ENCODE data around the gene SRSF2. TPM values are rescaled to one million over a fixed set of nuclear protein-coding genes. Genes with fewer than 3 reads are reported as not detected.
A peak's percentile ranks its signal among the peaks of the same experiment; 100 is the strongest.
"Not testable (repeated sequence)": the region's sequence is repeated elsewhere in the genome, so short reads cannot be mapped to it uniquely, and the experiment has no call there.

The SRSF2 gene
- total RNA-seq, 4 donors from 2014 or later, result 208 to 463 (median 244) TPM

DNA sequence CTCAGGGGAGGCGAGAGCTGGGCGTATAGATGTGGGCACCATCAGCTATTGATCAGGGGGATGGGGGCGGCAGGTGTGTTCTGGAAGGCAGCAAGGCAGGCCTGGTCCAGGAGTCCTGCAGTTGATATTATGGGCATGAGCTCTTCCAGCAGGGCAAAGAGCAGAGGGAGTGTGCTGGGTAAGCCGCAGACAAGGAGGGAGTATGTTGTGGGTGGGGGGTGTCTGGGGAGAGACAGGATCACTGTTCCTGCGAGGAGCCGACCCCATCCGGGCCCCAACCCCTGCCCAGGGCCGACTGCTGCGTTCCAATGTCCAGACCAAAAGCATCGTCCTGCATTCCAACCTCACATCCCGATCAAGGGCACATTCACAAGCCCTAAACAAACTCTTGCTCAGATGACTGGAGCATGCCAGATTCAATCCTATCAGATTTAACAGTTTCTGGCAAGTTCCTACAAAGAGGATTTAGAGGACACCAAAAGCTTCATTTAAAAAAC is 35.6 kb downstream of the SRSF2 start:
- TF ChIP-seq CTCF (IDR thresholded peaks at IDR 0.05), result no peak
- DNase-seq (ENCODE audit: low spot score) (no peak), ATAC-seq (ENCODE audit: low FRiP score) (no peak)

- no peak for DNase-seq (ENCODE audit: low spot score)
- ATAC-seq (ENCODE audit: low FRiP score), result peak; percentile 71
- no peak for TF ChIP-seq CTCF (IDR thresholded peaks at IDR 0.05)
Observed at GRCh38 chr17:76700617-76701470, 36.3 kb downstream of the SRSF2 start.

DNA sequence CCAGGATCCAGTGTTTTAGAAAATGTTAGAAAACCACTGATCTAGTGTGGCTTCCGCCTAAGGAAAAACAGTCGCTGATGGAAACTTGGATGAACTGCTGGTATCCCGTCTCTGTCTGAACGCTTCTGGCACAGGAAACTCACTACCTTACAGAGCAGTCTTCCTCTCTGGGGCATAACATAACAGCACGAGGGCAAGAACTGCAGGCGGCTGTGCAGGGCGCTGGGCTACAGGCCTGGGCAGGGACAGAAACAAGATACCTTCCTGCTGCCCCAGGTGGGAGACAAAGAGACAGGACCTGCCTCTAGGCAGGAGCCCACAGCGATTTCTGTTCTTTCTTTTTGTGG is 36.9 kb downstream of the SRSF2 start:
- DNase-seq (ENCODE audit: low spot score) (no peak), ATAC-seq (ENCODE audit: low FRiP score) (no peak)
- TF ChIP-seq CTCF (IDR thresholded peaks at IDR 0.05), result no peak

DNA sequence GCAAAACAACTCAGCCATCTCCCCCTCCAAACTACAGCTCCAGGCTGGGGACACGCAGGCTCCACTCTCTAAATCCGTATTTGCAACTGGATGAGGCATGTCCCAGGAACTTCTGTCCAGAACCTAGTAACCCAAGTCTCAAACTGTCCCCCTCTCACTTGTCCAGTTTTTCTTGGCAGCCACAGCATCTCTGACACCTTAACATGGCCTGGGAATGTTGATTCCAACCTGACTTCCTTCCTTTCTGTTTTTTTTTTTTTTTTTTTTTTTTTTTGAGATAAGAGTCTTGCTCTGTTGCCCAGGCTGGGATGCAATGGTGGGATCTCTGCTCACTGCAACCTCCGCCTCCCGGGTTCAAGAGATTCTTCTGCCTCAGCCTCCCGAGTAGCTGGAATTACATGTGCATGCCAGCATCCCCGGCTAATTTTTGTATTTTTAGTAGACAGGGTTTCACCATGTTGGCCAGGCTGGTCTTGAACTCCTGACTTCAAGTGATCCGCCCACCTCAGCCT is 38.6 kb downstream of the SRSF2 start:
- ATAC-seq (ENCODE audit: low FRiP score); DNase-seq (ENCODE audit: low spot score): not testable (repeated sequence)

- ATAC-seq (ENCODE audit: low FRiP score), result no peak
- no peak for DNase-seq (ENCODE audit: low spot score)
- no peak for TF ChIP-seq CTCF (IDR thresholded peaks at IDR 0.05)
Observed at GRCh38 chr17:76697702-76698465, 39.2 kb downstream of the SRSF2 start.

DNA sequence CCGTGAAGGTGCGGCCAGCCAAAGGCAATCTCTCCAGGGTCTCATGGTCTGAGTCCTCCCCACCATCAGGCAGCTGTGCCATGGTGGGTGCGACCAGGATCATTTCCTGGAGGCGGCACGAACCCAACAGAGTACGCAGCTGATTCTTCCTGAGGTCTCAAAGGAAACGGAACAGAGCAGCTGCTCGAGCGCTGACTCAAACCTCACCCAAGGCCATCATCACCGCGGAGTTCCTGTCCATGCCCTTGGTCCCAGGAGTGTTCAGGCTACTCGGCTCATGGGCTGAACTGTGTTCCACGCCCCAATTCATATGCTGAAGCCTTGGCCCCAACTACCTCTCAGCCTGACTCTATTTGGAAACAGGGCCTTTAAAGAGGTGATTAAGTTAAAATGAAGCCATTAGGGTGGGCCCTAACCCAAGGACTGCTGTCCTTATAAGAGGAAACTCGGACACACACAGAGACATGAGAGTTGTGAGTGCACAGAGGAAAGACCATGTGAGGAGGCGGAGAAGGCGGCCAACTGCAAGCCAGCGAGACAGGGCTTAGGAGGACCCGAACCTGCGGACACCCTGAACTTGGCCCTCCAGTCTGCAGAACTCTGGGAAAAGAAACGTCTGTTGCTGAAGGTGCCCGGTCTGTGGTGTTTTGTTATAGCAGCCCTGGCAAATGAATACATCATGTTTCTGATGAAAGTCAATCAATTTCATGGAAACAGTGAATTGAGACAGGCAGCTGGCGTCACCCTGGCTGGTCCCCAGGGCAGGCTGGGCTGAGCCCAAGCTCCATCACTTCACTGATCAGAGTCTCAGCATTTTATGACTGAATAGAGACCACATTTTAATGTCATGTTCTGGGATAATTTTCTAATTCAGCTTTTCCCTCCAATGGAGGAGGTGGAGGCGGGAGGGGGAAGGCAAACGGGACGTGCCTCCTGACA is 40.1 kb downstream of the SRSF2 start:
- ATAC-seq (ENCODE audit: low FRiP score) (no peak), DNase-seq (ENCODE audit: low spot score) (no peak)
- no peak for TF ChIP-seq CTCF (IDR thresholded peaks at IDR 0.05)
